OCI-LY3 (cell line): ENCODE results near the gene TRIM2.

Experiments
- CTCF ChIP-seq: fragments of 200-600, 300-600 bp; sonication (generic); IDR thresholded peaks from 2 replicates; pipeline ENCODE4 v1.5.1; 2014; ENCODE audit warnings: antibody characterized with exemption, low read length, low read depth
- EZH2phosphoT487 ChIP-seq: fragments of 200-600 bp; shearing (Covaris generic); IDR thresholded peaks from 2 replicates; pipeline ENCODE4 v1.6.1; 2018; ENCODE audit warnings: antibody characterized with exemption, mixed run types, low read depth

DNA sequence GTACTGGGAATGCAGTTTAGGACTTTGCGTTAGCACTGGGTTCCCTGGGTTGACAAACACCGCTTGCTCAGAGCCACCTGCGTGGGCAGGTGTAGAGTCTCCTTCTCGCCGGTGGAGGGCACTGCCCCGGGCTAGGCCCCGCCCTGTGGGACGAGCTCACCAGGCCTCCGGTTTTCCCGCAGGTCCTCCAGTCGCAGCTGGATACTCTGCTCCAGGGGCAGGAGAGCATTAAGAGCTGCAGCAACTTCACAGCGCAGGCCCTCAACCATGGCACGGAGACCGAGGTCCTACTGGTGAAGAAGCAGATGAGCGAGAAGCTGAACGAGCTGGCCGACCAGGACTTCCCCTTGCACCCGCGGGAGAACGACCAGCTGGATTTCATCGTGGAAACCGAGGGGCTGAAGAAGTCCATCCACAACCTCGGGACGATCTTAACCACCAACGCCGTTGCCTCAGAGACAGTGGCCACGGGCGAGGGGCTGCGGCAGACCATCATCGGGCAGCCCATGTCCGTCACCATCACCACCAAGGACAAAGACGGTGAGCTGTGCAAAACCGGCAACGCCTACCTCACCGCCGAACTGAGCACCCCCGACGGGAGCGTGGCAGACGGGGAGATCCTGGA is 91.0 kb downstream of the TRIM2 start:
- no peak for TF ChIP-seq CTCF
- TF ChIP-seq EZH2phosphoT487, result no peak
